Upper lobe of right lung (tissue), 1 donor: ENCODE measurements around the gene SEBOX. TPM values are rescaled to one million over a fixed set of nuclear protein-coding genes. Genes with fewer than 3 reads are reported as not detected.

ENCODE experiments used
- ATAC-seq: fragments of 200-7000 bp; cut with Tn5 transposase; one replicate; pipeline ENCODE4 v1.9.1; 2020; ENCODE audit warnings: mild to moderate bottlenecking, moderate library complexity
- DNase-seq: peaks from one replicate; pipeline ENCODE4 v3.0.0-alpha.2; 2020
- H3K27ac ChIP-seq: fragments of 200-600 bp; one replicate; pipeline ENCODE4 v1.8.0; 2022
- H3K27me3 ChIP-seq: fragments of 200-600 bp; one replicate; pipeline ENCODE4 v1.8.0; 2022; ENCODE audit warnings: mild to moderate bottlenecking
- H3K36me3 ChIP-seq: fragments of 200-600 bp; one replicate; pipeline ENCODE4 v1.8.0; 2022
- H3K4me1 ChIP-seq: fragments of 200-600 bp; one replicate; pipeline ENCODE4 v1.8.0; 2022
- H3K4me3 ChIP-seq: fragments of 200-600 bp; one replicate; pipeline ENCODE4 v1.8.0; 2022; ENCODE audit warnings: mild to moderate bottlenecking
- H3K9me3 ChIP-seq: fragments of 200-600 bp; one replicate; pipeline ENCODE4 v1.8.0; 2022
- intact Hi-C: fragments of 100-400 bp; cut with DNase I; formaldehyde crosslinking; loops from one replicate; pipeline ENCODE4 v1.11.0; 2022
- total RNA-seq: library from RNA; stranded (reverse); fragmentation: NEBNext Ultra II Directional; extraction: Animal tissue kit (Norgen Biotek cat#: 25700); gene quantifications from one replicate; pipeline ENCODE4 v1.2.1, GENCODE V29; 2021
- TF ChIP-seq, protein P1 (sequence below): fragments of 200-600 bp; IDR thresholded peaks from one replicate; pipeline ENCODE4 v1.8.0; 2022; ENCODE audit warnings: antibody characterized with exemption
- donor health status: DM: no; HTN: yes; CAD: no; lungs with severe emphysema.

The SEBOX gene
- total RNA-seq, 1 donor from 2014 or later: not detected

GRCh38 chr17:28366605-28367004 lies 1.6 kb upstream of the SEBOX start:
- Histone ChIP-seq H3K9me3 (no peaks in the 10 kb centered on the region), H3K4me3 (no peak overlapping the region), H3K27ac (no peak overlapping the region), H3K4me1 (peaks cover 13% of the 10 kb centered on the region), H3K27me3 (no peaks in the 10 kb centered on the region), H3K36me3 (peaks cover 30% of the 10 kb centered on the region)
- intact Hi-C loops: no loop called here
- TF ChIP-seq, protein P1, sequence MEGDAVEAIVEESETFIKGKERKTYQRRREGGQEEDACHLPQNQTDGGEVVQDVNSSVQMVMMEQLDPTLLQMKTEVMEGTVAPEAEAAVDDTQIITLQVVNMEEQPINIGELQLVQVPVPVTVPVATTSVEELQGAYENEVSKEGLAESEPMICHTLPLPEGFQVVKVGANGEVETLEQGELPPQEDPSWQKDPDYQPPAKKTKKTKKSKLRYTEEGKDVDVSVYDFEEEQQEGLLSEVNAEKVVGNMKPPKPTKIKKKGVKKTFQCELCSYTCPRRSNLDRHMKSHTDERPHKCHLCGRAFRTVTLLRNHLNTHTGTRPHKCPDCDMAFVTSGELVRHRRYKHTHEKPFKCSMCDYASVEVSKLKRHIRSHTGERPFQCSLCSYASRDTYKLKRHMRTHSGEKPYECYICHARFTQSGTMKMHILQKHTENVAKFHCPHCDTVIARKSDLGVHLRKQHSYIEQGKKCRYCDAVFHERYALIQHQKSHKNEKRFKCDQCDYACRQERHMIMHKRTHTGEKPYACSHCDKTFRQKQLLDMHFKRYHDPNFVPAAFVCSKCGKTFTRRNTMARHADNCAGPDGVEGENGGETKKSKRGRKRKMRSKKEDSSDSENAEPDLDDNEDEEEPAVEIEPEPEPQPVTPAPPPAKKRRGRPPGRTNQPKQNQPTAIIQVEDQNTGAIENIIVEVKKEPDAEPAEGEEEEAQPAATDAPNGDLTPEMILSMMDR: peak; percentile 4
- DNase-seq (no peak), ATAC-seq (no peak)

DNA sequence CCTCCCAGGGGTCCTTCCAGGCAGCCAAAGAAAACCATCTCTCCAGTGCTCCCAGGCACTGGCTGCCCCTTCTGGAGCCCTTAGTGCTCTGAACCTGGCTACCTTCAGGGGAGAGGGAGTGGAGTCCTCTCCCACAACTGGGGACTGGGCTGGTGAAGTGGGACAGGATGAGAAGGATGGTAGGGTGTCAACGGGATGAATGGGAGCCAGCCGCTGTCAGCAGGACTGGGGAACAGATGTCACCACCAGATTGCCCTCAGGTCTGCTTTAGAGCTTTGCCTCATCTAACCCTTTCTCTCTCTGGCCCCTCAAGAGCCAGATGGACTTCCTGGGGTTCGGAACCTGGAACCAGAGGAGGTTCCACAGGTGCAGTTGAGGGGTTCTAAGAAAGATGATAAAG lies 488 bp upstream of the SEBOX start:
- Histone ChIP-seq H3K9me3 (no peaks in the 10 kb centered on the region), H3K27ac (no peak overlapping the region), H3K36me3 (peaks cover 41% of the 10 kb centered on the region), H3K4me1 (peaks cover 6% of the 10 kb centered on the region), H3K27me3 (no peaks in the 10 kb centered on the region), H3K4me3 (no peak overlapping the region)
- peak; percentile 41 for DNase-seq
- no peak for ATAC-seq
- intact Hi-C loops: no loop called here
- TF ChIP-seq, protein P1: no peak

DNA sequence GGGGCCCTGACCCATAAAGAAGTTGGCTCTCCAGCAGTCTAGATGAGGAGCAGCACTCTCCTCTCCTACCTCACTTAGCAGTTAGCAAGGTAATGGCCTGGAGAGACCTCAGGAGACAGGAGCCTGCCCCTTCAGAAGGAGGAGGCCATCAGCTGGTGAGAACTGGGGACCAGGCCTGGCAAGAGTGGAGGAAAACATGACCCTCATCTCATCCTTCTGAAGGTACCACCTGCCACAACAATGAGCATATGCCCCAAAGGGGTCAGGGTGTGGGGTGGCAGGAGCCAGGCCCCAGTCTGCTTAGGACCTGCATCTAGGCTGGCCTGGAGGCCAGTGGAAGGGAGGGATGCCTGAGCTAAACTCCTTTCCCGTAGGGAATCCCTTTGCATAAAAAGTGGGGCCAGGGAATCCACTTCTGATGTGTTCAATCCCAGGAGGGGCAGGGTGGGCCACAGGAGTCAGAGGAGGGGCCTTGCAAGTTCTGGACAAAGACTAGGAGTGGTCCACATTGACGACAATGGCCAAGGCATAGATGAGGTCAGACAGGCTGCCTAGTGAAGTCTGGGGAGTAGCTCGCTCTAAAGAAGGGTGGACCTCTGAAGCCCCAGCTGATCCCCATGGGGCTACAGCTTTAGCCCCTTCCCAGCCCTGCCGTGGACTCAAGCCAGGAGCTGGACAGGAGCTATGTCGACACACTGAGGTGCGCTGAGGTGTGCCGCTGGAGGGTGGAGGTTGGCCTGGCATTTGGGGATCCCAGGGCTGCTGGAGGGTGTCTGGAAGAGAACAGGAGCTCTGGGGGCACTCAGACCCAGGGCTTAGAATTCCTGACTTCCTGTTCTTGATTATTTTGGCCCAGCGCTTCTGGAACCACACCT lies 986 bp downstream of the SEBOX start:
- no peak overlapping the region for H3K27ac ChIP-seq
- H3K4me1 ChIP-seq: peaks cover under 1% of the 10 kb centered on the region
- intact Hi-C loops: no loop called here
- DNase-seq: peak; percentile 58
- no peaks in the 10 kb centered on the region for H3K27me3 ChIP-seq
- no peak for ATAC-seq
- TF ChIP-seq, protein P1: no peak
- H3K36me3 ChIP-seq: peaks cover 56% of the 10 kb centered on the region
- H3K9me3 ChIP-seq: no peaks in the 10 kb centered on the region
- H3K4me3 ChIP-seq: no peak overlapping the region

GRCh38 chr17:28363186-28363585 lies 1.8 kb downstream of the SEBOX start:
- H3K27me3 ChIP-seq: no peaks in the 10 kb centered on the region
- TF ChIP-seq, protein P1: no peak
- ATAC-seq: no peak
- DNase-seq: no peak
- H3K27ac ChIP-seq: no peak overlapping the region
- peaks cover 8% of the 10 kb centered on the region for H3K4me1 ChIP-seq
- peaks cover 58% of the 10 kb centered on the region for H3K36me3 ChIP-seq
- H3K4me3 ChIP-seq: no peak overlapping the region
- H3K9me3 ChIP-seq: no peaks in the 10 kb centered on the region
- intact Hi-C loops: no loop called here

DNA sequence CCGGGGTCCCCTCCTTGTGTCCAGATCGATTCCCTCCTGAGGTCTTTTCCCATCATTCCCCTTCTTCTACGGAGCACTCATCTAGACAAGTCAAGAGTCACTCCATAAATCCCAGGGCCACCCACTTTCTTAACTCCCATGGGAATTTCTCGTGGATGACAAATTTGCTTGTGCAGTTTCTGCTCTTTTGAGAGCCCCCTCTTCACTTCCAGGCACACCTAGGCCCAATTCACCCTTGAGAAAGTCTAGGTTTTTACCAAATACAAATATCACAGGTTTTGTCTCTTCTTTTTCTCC lies 7.2 kb downstream of the SEBOX start:
- intact Hi-C loops: no loop called here
- TF ChIP-seq, protein P1: no peak
- no peak for ATAC-seq
- H3K27me3 ChIP-seq: no peaks in the 10 kb centered on the region
- peak overlapping the region; percentile 99 for H3K4me3 ChIP-seq
- H3K36me3 ChIP-seq: peaks cover 67% of the 10 kb centered on the region
- H3K27ac ChIP-seq: peak overlapping the region; percentile 93
- no peaks in the 10 kb centered on the region for H3K9me3 ChIP-seq
- peaks cover 22% of the 10 kb centered on the region for H3K4me1 ChIP-seq
- DNase-seq: no peak
